PFSK-1 (cell line): ENCODE data around the gene TSC2.

Experiments
- FOXP2 ChIP-seq: optimal IDR thresholded peaks from 2 replicates; pipeline ENCODE3; 2011; ENCODE audit warnings: borderline replicate concordance, control low read depth, inconsistent platforms; ENCODE audit not compliant: insufficient read depth; ENCODE audit errors: extremely low read length, extremely low read depth
- POLR2AphosphoS5 ChIP-seq: IDR thresholded peaks from 2 replicates; pipeline ENCODE4 v1.6.1; 2012; ENCODE audit warnings: low read depth, mild to moderate bottlenecking, control low read depth, low read length, moderate library complexity
- SIN3A ChIP-seq: IDR thresholded peaks from 2 replicates; pipeline ENCODE4 v1.6.1; 2012; ENCODE audit warnings: mild to moderate bottlenecking, low read length, moderate library complexity, borderline replicate concordance; ENCODE audit not compliant: insufficient read depth
- TAF1 ChIP-seq: IDR thresholded peaks from 2 replicates; pipeline ENCODE4 v1.6.1; 2012; ENCODE audit warnings: low read length, control low read depth, borderline replicate concordance; ENCODE audit not compliant: insufficient read depth
- TF ChIP-seq, protein P1 (sequence below), 2 experiments: IDR thresholded peaks; 2 replicates each; pipeline versions ENCODE4 v1.6.1 to v1.8.0; 2011 to 2012; ENCODE audit warnings: low read depth in 2 of 2, low read length in 2 of 2, control low read depth in 1 of 2, inconsistent platforms in 1 of 2, mild to moderate bottlenecking in 1 of 2, moderate library complexity in 1 of 2; ENCODE audit not compliant: insufficient read depth in 1 of 2

The TSC2 gene

DNA sequence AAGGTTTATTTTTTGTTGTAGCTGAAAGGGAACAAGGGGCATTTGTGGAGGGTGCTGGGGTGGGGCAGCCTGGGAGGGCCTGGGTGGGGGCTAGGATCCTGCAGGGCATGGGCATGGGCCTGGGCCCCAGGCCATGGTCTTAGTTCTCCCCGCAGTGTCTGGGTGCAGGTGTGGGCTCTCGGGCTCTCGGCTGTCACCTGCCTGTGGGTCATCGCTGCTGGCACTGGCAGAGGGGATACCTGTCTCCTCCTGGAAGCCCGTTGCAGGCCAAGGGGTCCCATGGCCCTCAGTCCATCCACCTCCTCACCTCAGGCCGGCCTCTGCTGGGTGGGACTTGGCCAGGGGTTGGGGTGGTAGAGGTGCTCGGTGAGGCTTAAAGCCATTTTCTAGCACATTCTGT, 30.3 kb downstream of the TSC2 start:
- no peak for TF ChIP-seq POLR2AphosphoS5
- no peak for TF ChIP-seq TAF1

DNA sequence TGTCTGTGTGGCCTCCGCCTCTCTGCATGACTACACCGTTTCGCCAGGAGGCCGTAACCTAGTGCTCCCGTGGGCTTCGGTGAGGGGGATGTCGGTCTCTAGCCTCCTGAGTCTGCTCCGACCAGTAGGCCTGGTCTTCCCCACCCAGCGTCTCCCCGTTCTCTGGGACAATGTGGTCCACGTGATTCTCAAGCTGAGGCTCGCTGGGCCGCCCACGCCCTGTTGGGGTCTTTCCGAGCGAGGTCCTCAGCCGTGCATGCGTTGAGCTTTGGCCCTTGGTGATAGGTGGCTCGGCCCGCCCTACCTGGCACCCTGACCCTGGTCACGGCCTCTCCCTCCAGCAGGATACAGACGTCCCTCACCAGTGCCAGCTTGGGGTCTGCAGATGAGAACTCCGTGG, 30.9 kb downstream of the TSC2 start:
- TF ChIP-seq POLR2AphosphoS5 (no peak), TAF1 (no peak), SIN3A (no peak), FOXP2 (no peak)
- TF ChIP-seq, protein P1, sequence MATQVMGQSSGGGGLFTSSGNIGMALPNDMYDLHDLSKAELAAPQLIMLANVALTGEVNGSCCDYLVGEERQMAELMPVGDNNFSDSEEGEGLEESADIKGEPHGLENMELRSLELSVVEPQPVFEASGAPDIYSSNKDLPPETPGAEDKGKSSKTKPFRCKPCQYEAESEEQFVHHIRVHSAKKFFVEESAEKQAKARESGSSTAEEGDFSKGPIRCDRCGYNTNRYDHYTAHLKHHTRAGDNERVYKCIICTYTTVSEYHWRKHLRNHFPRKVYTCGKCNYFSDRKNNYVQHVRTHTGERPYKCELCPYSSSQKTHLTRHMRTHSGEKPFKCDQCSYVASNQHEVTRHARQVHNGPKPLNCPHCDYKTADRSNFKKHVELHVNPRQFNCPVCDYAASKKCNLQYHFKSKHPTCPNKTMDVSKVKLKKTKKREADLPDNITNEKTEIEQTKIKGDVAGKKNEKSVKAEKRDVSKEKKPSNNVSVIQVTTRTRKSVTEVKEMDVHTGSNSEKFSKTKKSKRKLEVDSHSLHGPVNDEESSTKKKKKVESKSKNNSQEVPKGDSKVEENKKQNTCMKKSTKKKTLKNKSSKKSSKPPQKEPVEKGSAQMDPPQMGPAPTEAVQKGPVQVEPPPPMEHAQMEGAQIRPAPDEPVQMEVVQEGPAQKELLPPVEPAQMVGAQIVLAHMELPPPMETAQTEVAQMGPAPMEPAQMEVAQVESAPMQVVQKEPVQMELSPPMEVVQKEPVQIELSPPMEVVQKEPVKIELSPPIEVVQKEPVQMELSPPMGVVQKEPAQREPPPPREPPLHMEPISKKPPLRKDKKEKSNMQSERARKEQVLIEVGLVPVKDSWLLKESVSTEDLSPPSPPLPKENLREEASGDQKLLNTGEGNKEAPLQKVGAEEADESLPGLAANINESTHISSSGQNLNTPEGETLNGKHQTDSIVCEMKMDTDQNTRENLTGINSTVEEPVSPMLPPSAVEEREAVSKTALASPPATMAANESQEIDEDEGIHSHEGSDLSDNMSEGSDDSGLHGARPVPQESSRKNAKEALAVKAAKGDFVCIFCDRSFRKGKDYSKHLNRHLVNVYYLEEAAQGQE (IDR thresholded peaks at IDR 0.05; ENCODE audit: insufficient read depth in 1 of 2, low read depth in 2 of 2, low read length in 2 of 2), result no peak

DNA sequence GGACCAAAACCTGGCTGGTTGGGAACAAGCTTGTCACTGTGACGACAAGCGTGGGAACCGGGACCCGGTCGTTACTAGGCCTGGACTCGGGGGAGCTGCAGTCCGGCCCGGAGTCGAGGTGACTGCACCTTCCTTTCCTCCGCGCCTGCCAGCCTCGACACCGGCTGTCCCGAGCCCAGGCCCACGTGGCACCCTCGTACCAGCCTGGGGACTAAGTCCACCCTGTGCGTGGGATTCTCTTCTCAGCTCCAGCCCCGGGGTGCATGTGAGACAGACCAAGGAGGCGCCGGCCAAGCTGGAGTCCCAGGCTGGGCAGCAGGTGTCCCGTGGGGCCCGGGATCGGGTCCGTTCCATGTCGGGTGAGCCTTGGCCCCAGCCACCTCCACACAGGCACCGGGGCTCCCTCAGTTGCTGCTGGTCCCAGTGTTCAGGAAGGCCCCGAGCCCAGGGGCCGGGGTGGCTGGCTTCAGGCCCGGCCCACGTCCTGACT, 31.6 kb downstream of the TSC2 start:
- TF ChIP-seq POLR2AphosphoS5, result no peak
- TF ChIP-seq FOXP2, result no peak
- no peak for TF ChIP-seq SIN3A
- TF ChIP-seq, protein P1 (IDR thresholded peaks at IDR 0.05; ENCODE audit: insufficient read depth in 1 of 2, low read depth in 2 of 2, low read length in 2 of 2), result no peak

DNA sequence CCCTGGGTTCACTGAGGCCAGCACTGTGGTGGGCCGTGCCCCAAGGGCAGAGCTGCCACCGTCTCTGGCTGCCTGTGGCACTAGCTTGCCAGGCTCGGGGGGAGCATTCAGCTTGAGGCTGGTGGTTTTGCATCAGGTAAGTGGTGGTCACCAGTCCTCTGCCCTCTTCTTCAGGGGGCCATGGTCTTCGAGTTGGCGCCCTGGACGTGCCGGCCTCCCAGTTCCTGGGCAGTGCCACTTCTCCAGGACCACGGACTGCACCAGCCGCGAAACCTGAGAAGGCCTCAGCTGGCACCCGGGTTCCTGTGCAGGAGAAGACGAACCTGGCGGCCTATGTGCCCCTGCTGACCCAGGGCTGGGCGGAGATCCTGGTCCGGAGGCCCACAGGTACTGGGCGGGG, 32.2 kb downstream of the TSC2 start:
- TF ChIP-seq, protein P1 (IDR thresholded peaks at IDR 0.05; ENCODE audit: insufficient read depth in 1 of 2, low read depth in 2 of 2, low read length in 2 of 2), result no peak
- TF ChIP-seq FOXP2, result no peak
- TF ChIP-seq SIN3A, result no peak
- no peak for TF ChIP-seq TAF1
- no peak for TF ChIP-seq POLR2AphosphoS5

DNA sequence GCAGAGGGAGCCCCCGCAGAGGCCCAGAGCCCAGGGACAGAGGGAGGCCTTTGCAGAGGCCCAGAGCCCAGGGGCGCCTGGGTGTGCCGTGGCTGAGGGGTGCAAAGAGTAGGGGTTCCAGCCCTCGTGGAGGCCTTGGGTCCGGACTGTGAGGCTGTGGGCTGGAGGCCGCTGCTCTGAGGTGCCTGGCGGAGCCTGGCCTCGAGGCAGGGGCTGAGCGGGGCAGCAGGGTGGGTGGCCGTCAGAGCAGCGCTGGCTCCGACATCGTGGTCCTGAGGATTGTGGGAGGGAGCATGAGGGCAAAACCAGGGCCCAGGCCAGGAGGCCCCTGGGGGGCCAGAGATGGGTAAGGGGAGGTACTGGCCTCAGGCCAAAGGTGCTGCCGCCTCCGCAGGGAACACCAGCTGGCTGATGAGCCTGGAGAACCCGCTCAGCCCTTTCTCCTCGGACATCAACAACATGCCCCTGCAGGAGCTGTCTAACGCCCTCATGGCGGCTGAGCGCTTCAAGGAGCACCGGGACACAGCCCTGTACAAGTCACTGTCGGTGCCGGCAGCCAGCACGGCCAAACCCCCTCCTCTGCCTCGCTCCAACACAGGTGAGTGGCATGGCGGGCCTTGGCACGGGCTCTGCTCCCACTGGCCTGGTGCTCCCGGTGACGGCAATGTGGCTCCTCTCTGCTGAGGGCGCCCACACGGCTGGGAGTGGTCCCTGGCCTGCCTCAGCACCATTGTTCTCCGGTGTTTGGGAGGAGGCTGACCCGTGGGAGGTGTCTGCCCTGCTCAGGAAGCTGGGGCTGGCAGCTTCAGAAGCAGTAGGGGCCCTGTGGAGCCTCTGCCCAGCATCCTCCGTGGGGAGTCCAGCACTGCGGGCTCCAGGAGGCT, 33.7 kb downstream of the TSC2 start:
- TF ChIP-seq TAF1 (no peak), POLR2AphosphoS5 (no peak), SIN3A (no peak), FOXP2 (no peak)
- TF ChIP-seq, protein P1 (IDR thresholded peaks at IDR 0.05; ENCODE audit: insufficient read depth in 1 of 2, low read depth in 2 of 2, low read length in 2 of 2), result no peak
